Neutrophil (primary cell): ENCODE measurements around the gene MYL9.

Source experiments
- H3K27ac ChIP-seq: fragments of 200-600 bp; sonication (generic); 2 replicates; pipeline ENCODE4 v1.5.1; 2016; ENCODE audit warnings: mild to moderate bottlenecking, moderate library complexity
- H3K27me3 ChIP-seq: fragments of 200-600 bp; sonication (generic); 2 replicates; pipeline ENCODE4 v1.6.0; 2016; ENCODE audit warnings: mild to moderate bottlenecking
- H3K36me3 ChIP-seq: fragments of 200-600 bp; sonication (generic); 2 replicates; pipeline ENCODE4 v1.5.1; 2017
- H3K4me1 ChIP-seq, 2 experiments: fragments of 200-600 bp in 1 of 2; sonication (generic) in 1 of 2; 1 replicate in 1 of 2; 2 replicates in 1 of 2; pipeline versions ENCODE4 v1.5.1 to v1.6.1; 2013 to 2016; ENCODE audit warnings: low read depth in 1 of 2, low read length in 1 of 2, mild to moderate bottlenecking in 1 of 2, moderate library complexity in 1 of 2; ENCODE audit not compliant: control insufficient read depth in 1 of 2, insufficient read depth in 1 of 2
- H3K4me3 ChIP-seq, 2 experiments: fragments of 200-600 bp in 1 of 2; sonication (generic) in 1 of 2; 1 replicate in 1 of 2; 2 replicates in 1 of 2; pipeline ENCODE4 v1.5.1; 2013 to 2016; ENCODE audit warnings: low read depth in 1 of 2, low read length in 1 of 2, mild to moderate bottlenecking in 1 of 2, moderate library complexity in 1 of 2
- H3K9me3 ChIP-seq: fragments of 200-600 bp; sonication (generic); 2 replicates; pipeline ENCODE4 v1.5.1; 2016
- TF ChIP-seq, protein P1 (sequence below): fragments of 200-600 bp; sonication (generic); IDR thresholded peaks from 2 replicates; pipeline ENCODE4 v1.5.1; 2016; ENCODE audit warnings: antibody characterized with exemption

Gene MYL9

DNA sequence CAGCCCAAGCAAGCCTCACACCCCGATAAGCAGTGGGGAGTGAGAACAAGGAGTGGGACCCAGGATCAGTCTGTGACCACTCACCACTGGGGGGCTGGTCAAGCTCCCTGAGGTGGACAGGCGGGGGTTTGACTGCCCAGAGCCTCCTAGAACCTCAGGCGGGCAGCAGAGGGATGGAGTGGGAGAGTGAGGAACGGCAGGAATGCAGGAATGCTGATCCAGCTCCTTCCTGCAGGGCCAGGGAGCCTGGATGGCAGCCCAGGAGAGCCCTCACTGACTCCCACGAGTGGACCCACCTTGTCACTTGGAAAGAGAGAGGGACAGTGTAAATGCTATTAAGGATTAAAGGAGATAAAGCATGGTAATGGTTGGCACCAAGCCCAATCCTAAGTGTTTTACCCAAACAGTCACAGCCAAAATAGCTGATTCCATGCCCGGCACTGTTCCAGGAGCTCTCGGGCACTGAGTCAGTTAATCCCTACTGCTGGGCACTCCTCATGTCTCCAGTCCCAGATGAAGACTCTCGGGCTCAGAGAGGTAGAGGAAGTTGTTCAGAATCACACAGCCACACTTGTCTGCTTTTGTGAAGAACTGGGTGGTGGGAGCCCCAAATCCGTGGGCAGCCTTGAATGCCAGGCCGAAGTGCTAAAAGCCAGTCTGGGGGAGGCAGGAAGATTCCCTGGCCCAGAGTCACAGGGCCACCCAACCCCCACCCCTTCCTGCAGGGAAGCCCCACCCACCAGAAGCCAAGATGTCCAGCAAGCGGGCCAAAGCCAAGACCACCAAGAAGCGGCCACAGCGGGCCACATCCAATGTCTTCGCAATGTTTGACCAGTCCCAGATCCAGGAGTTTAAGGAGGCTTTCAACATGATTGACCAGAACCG lies 3.1 kb downstream of the MYL9 start:
- H3K4me3 ChIP-seq, result no peak overlapping the region
- TF ChIP-seq, protein P1, sequence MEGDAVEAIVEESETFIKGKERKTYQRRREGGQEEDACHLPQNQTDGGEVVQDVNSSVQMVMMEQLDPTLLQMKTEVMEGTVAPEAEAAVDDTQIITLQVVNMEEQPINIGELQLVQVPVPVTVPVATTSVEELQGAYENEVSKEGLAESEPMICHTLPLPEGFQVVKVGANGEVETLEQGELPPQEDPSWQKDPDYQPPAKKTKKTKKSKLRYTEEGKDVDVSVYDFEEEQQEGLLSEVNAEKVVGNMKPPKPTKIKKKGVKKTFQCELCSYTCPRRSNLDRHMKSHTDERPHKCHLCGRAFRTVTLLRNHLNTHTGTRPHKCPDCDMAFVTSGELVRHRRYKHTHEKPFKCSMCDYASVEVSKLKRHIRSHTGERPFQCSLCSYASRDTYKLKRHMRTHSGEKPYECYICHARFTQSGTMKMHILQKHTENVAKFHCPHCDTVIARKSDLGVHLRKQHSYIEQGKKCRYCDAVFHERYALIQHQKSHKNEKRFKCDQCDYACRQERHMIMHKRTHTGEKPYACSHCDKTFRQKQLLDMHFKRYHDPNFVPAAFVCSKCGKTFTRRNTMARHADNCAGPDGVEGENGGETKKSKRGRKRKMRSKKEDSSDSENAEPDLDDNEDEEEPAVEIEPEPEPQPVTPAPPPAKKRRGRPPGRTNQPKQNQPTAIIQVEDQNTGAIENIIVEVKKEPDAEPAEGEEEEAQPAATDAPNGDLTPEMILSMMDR, result no peak
- no peaks in the 10 kb centered on the region for H3K9me3 ChIP-seq
- peaks cover 19% of the 10 kb centered on the region for H3K27me3 ChIP-seq
- no peak overlapping the region for H3K27ac ChIP-seq
- no peaks in the 10 kb centered on the region for H3K36me3 ChIP-seq
- H3K4me1 ChIP-seq, result peaks cover 5 to 10% of the 10 kb centered on the region in 2 experiments

DNA sequence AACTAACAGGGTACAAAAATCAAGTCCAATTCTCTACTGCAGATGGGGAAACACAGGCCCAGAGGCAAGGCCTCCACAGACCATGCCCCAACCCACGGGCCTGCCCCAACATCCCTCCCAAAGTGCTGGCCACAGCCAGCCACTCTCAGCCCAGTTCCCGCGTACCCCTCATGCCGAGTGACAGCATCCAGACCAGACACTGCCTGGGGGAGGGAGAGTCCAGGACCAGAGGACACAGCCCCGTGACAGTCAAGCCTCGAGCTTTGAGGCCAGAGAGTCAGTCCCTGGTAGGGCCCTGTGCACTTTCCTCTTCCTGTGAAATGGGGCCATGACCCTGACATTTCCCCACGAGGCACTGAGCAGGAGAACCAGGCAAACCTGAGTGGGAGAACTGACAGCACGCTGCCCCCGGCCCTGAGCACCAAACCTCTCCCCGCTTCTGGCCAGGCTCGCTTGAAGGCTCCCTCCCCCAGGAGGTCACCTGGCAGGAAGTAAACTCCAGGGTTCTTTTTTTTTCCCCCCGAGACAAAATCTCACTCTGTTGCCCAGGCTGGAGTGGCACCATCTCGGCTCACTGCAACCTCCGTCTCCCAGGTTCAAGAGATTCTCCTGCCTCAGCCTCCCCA lies 4.9 kb downstream of the MYL9 start:
- Histone ChIP-seq H3K4me3 (no peak overlapping the region), H3K27me3 (peaks cover 9% of the 10 kb centered on the region), H3K9me3 (no peaks in the 10 kb centered on the region), H3K36me3 (no peaks in the 10 kb centered on the region), H3K4me1 (peaks cover 5 to 7% of the 10 kb centered on the region in 2 experiments), H3K27ac (no peak overlapping the region)
- TF ChIP-seq, protein P1, result no peak

DNA sequence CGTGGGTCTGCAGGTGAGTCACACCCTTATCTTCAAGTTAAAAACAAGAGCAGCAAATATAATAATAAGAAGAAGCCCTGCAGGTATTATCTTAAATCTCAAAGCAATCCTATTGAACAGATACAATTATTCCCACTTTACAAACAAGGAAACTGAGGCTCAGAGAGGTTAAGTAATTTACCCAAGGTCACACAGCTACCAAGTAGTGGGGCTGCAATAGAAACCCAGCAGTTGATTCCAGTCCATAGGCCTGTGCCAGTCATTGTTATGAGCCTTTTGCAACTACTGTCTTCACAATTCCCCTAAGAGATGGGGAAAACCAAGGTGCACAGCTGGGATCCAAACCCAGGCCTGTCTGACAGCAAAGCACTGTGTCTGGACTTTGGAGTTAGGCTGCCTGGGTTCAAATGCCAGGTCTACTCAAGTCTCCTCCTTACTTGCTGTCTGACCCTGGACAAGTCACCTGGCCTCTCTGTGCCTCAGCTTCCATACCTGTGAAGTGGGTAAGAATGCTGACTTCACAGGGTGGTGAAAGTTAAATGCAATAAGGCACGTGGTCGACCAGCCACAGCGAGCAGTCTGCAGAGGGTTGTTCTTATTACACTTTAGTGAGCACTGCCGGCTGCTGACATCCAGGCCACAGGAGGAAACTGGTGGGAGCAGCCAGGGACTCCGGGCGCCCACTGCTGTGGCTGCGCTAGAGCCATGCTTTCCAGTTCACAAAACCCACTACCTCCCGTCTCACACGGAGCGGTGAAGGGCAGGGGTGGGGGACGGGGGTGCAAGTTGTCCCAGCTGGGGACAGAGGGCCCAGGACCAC lies 6.1 kb downstream of the MYL9 start:
- no peaks in the 10 kb centered on the region for H3K4me1 ChIP-seq
- no peak overlapping the region for H3K27ac ChIP-seq
- H3K27me3 ChIP-seq, result no peaks in the 10 kb centered on the region
- no peak overlapping the region for H3K4me3 ChIP-seq
- TF ChIP-seq, protein P1, result no peak
- no peaks in the 10 kb centered on the region for H3K36me3 ChIP-seq
- H3K9me3 ChIP-seq, result no peaks in the 10 kb centered on the region

DNA sequence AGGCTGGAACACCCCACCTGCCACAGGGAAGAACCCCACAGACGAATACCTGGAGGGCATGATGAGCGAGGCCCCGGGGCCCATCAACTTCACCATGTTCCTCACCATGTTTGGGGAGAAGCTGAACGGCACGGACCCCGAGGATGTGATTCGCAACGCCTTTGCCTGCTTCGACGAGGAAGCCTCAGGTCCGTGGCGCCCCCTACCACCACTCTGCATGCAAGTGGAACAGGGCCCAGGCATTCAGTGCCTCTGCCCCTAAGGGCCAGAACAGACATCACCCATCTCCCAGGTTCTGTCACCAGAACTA lies 6.6 kb downstream of the MYL9 start:
- no peaks in the 10 kb centered on the region for H3K36me3 ChIP-seq
- no peaks in the 10 kb centered on the region for H3K4me1 ChIP-seq
- TF ChIP-seq, protein P1, result no peak
- H3K9me3 ChIP-seq, result no peaks in the 10 kb centered on the region
- H3K27ac ChIP-seq, result no peak overlapping the region
- H3K27me3 ChIP-seq, result no peaks in the 10 kb centered on the region
- no peak overlapping the region for H3K4me3 ChIP-seq

DNA sequence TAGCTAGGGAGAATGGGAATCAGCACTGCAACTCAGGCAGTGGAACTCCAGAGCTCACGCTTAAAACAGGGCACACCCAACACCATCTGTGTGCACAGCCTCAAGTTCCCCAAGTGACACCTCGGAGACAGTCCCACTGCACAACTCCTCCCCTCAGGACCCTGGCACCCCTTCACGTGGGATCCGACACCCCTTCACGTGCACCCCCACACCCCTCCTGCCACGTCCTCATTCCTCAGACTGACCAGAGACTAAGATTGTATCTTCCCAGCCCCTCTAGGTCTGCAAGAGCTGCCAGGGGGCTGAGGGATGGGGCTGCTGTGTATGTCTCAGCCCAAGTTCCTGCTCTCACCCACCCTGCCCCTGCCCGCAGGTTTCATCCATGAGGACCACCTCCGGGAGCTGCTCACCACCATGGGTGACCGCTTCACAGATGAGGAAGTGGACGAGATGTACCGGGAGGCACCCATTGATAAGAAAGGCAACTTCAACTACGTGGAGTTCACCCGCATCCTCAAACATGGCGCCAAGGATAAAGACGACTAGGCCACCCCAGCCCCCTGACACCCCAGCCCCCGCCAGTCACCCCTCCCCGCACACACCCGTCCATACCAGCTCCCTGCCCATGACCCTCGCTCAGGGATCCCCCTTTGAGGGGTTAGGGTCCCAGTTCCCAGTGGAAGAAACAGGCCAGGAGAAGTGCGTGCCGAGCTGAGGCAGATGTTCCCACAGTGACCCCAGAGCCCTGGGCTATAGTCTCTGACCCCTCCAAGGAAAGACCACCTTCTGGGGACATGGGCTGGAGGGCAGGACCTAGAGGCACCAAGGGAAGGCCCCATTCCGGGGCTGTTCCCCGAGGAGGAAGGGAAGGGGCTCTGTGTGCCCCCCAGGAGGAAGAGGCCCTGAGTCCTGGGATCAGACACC lies 7.6 kb downstream of the MYL9 start:
- Histone ChIP-seq H3K4me1 (no peaks in the 10 kb centered on the region), H3K36me3 (no peaks in the 10 kb centered on the region), H3K4me3 (no peak overlapping the region), H3K27ac (no peak overlapping the region), H3K9me3 (no peaks in the 10 kb centered on the region), H3K27me3 (no peaks in the 10 kb centered on the region)
- TF ChIP-seq, protein P1, result no peak
